ENCODE data around the gene WFS1. TPM values are rescaled to one million over a fixed set of nuclear protein-coding genes. Genes with fewer than 3 reads are reported as not detected.

WFS1 gene
- total RNA-seq, 4 donors from 2014 or later = 31.5 to 124 (median 34.8) TPM

DNA sequence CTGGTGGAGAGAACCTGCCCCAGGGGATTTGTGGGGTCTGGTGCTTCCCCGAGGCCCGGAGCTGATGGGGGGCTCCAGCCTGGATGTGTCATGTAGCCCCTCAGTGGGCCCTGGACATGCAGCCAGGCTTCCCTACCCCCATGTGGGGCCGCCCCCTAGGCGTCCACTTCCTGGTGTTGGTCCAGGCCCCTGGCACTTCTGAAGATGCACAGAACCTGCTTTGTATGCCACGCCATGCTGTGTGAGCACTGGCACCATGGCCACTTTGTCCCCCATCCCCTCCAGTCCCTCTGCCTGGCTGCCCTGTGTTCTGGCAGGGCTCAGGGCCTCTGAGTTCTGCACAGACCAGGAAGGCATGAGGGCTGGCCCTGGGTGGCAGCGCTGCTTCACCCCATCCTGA is 29.2 kb downstream of the WFS1 start:
- TF ChIP-seq POLR2AphosphoS5 (IDR thresholded peaks at IDR 0.05) (no peak), POLR2A (IDR thresholded peaks at IDR 0.05) (no peak), EP300 (IDR thresholded peaks at IDR 0.05) (no peak)
- TF ChIP-seq, protein P1, sequence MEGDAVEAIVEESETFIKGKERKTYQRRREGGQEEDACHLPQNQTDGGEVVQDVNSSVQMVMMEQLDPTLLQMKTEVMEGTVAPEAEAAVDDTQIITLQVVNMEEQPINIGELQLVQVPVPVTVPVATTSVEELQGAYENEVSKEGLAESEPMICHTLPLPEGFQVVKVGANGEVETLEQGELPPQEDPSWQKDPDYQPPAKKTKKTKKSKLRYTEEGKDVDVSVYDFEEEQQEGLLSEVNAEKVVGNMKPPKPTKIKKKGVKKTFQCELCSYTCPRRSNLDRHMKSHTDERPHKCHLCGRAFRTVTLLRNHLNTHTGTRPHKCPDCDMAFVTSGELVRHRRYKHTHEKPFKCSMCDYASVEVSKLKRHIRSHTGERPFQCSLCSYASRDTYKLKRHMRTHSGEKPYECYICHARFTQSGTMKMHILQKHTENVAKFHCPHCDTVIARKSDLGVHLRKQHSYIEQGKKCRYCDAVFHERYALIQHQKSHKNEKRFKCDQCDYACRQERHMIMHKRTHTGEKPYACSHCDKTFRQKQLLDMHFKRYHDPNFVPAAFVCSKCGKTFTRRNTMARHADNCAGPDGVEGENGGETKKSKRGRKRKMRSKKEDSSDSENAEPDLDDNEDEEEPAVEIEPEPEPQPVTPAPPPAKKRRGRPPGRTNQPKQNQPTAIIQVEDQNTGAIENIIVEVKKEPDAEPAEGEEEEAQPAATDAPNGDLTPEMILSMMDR (IDR thresholded peaks at IDR 0.05) = no peak
- Histone ChIP-seq H3K27me3 (no peaks in the 10 kb centered on the region), H3K4me3 (no peak overlapping the region), H3K9me3 (no peaks in the 10 kb centered on the region), H3K36me3 (peaks cover 82% of the 10 kb centered on the region), H3K4me1 (no peaks in the 10 kb centered on the region), H3K27ac (no peak overlapping the region)
- WGBS = 89% methylated on average over 3 of the region's 6 CpGs
- no peak for DNase-seq (ENCODE audit: low spot score in 2 of 2)

DNA sequence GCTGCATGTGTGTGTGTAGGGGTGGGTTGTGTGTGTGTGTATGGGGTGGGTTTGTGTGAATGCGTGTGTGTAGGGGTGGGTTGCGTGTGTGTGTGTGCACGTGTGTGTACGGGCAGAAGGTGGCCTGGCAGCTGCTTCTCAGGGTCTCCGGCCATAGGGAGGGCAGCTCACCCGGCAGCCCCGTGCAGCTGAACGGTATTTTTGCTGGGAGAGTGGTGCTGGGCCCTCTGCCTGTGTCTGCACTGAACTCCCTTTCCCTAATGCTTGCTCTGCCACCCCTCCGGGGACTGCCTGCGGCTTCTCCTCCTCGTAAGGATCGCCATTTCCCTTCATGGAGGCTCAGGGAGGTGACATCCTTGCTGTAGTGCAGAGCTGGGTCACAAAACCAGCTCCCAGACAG is 30.2 kb downstream of the WFS1 start:
- DNase-seq (ENCODE audit: low spot score in 2 of 2) = no peak
- 86% methylated on average over 8 of the region's 12 CpGs for WGBS

DNA sequence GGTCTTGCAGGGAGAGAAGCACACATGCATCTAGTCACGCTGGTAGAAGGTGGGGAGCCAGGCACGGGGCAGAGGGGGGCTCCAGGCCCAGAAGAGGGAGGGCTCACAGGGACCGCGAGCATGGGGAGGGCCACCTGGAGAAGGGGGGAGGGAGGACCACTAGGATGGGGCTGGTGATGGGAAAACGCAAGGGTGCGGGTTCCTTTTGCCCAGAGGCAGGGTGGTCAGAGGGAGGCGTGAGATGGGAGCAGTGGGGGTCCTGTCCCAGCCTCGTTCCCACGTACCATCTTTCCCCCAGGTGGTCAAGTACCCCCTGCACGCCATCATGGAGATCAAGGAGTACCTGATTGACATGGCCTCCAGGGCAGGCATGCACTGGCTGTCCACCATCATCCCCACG is 30.7 kb downstream of the WFS1 start:
- H3K27me3 ChIP-seq = no peaks in the 10 kb centered on the region
- TF ChIP-seq EP300 (IDR thresholded peaks at IDR 0.05) = no peak
- no peak for TF ChIP-seq POLR2AphosphoS5 (IDR thresholded peaks at IDR 0.05)
- no peak for TF ChIP-seq POLR2A (IDR thresholded peaks at IDR 0.05)
- TF ChIP-seq, protein P1 (IDR thresholded peaks at IDR 0.05) = no peak
- H3K9me3 ChIP-seq = no peaks in the 10 kb centered on the region
- no peaks in the 10 kb centered on the region for H3K4me1 ChIP-seq
- peaks cover 78% of the 10 kb centered on the region for H3K36me3 ChIP-seq
- no peak for DNase-seq (ENCODE audit: low spot score in 2 of 2)
- no peak overlapping the region for H3K4me3 ChIP-seq
- WGBS = 84% methylated on average over 11 of the region's 11 CpGs
- no peak overlapping the region for H3K27ac ChIP-seq

More for the DNA sequence above, 30.2 kb downstream of the WFS1 start:
- Histone ChIP-seq H3K4me3 (no peak overlapping the region), H3K4me1 (no peaks in the 10 kb centered on the region), H3K27ac (no peak overlapping the region), H3K9me3 (no peaks in the 10 kb centered on the region), H3K27me3 (no peaks in the 10 kb centered on the region), H3K36me3 (peaks cover 83% of the 10 kb centered on the region)
- TF ChIP-seq POLR2A (IDR thresholded peaks at IDR 0.05) (no peak), EP300 (IDR thresholded peaks at IDR 0.05) (no peak), POLR2AphosphoS5 (IDR thresholded peaks at IDR 0.05) (no peak)
- TF ChIP-seq, protein P1 (IDR thresholded peaks at IDR 0.05) = no peak

DNA sequence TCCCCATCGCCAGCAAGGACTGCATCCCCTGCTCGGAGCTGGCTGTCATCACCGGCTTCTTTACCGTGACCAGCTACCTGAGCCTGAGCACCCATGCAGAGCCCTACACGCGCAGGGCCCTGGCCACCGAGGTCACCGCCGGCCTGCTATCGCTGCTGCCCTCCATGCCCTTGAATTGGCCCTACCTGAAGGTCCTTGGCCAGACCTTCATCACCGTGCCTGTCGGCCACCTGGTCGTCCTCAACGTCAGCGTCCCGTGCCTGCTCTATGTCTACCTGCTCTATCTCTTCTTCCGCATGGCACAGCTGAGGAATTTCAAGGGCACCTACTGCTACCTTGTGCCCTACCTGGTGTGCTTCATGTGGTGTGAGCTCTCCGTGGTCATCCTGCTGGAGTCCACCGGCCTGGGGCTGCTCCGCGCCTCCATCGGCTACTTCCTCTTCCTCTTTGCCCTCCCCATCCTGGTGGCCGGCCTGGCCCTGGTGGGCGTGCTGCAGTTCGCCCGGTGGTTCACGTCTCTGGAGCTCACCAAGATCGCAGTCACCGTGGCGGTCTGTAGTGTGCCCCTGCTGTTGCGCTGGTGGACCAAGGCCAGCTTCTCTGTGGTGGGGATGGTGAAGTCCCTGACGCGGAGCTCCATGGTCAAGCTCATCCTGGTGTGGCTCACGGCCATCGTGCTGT is 31.5 kb downstream of the WFS1 start:
- no peak overlapping the region for H3K27ac ChIP-seq
- no peaks in the 10 kb centered on the region for H3K27me3 ChIP-seq
- H3K4me1 ChIP-seq = no peaks in the 10 kb centered on the region
- no peak overlapping the region for H3K4me3 ChIP-seq
- WGBS = 94% methylated on average over 30 of the region's 35 CpGs
- DNase-seq (ENCODE audit: low spot score in 2 of 2) = no peak
- H3K9me3 ChIP-seq = no peaks in the 10 kb centered on the region
- peaks cover 70% of the 10 kb centered on the region for H3K36me3 ChIP-seq
- no peak for TF ChIP-seq POLR2AphosphoS5 (IDR thresholded peaks at IDR 0.05)
- TF ChIP-seq POLR2A (IDR thresholded peaks at IDR 0.05) = no peak
- no peak for TF ChIP-seq EP300 (IDR thresholded peaks at IDR 0.05)
- TF ChIP-seq, protein P1 (IDR thresholded peaks at IDR 0.05) = no peak

DNA sequence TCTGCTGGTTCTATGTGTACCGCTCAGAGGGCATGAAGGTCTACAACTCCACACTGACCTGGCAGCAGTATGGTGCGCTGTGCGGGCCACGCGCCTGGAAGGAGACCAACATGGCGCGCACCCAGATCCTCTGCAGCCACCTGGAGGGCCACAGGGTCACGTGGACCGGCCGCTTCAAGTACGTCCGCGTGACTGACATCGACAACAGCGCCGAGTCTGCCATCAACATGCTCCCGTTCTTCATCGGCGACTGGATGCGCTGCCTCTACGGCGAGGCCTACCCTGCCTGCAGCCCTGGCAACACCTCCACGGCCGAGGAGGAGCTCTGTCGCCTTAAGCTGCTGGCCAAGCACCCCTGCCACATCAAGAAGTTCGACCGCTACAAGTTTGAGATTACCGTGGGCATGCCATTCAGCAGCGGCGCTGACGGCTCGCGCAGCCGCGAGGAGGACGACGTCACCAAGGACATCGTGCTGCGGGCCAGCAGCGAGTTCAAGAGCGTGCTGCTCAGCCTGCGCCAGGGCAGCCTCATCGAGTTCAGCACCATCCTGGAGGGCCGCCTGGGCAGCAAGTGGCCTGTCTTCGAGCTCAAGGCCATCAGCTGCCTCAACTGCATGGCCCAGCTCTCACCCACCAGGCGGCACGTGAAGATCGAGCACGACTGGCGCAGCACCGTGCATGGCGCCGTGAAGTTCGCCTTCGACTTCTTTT is 32.2 kb downstream of the WFS1 start:
- Histone ChIP-seq H3K36me3 (peaks cover 63% of the 10 kb centered on the region), H3K27me3 (no peaks in the 10 kb centered on the region), H3K27ac (no peak overlapping the region), H3K4me3 (no peak overlapping the region), H3K4me1 (no peaks in the 10 kb centered on the region), H3K9me3 (no peaks in the 10 kb centered on the region)
- TF ChIP-seq EP300 (IDR thresholded peaks at IDR 0.05) = no peak
- no peak for DNase-seq (ENCODE audit: low spot score in 2 of 2)
- WGBS = 97% methylated on average over 53 of the region's 55 CpGs

Data from suprapubic skin (tissue), 4 donors.